Endothelial cell of umbilical vein (primary cell): ENCODE results near the gene PGLYRP4. TPM values are rescaled to one million over a fixed set of nuclear protein-coding genes. Genes with fewer than 3 reads are reported as not detected.

Experiments used
- BruUV-seq: library from RNA; stranded (reverse); fragments of 400-500 nt; replicated peaks from 2 replicates; lab custom pipeline; 2021; lab: Mats Ljungman, UMichigan
- CTCF ChIA-PET: fragments of 300-600, 350-600 bp; sonication (Branson Sonifier 250); formaldehyde crosslinking; loops from one replicate; lab custom pipeline; 2021; ENCODE audit warnings: antibody characterized with exemption, inconsistent platforms; lab: Charles Lee
- POLR2A ChIA-PET: fragments of 300-600, 350-600 bp; sonication (Branson Sonifier 250); formaldehyde crosslinking; loops from one replicate; lab custom pipeline; 2021; ENCODE audit warnings: antibody characterized with exemption, inconsistent platforms; lab: Charles Lee
- DNase-seq: peaks from one replicate; pipeline ENCODE4 v3.0.0-alpha.2; 2011; ENCODE audit warnings: low read depth, low spot score
- FAIRE-seq: peaks from 2 replicates; lab custom pipeline; 2011; peaks lifted over from hg19 to GRCh38; lab: Jason Lieb, UNC
- H2AFZ ChIP-seq: 2 replicates; pipeline ENCODE4 v1.6.0; 2012; ENCODE audit warnings: low read depth, low read length, control low read depth, inconsistent platforms
- H3K27ac ChIP-seq: 2 replicates; pipeline ENCODE4 v1.5.1; 2011; ENCODE audit warnings: low read depth, mild to moderate bottlenecking, control low read depth, low read length, moderate library complexity; ENCODE audit not compliant: insufficient read depth
- H3K27me3 ChIP-seq, 2 experiments: 2 replicates each; pipeline versions ENCODE4 v1.6.0 to v1.6.1; 2011; ENCODE audit warnings: low read length in 2 of 2, mixed read lengths in 1 of 2; ENCODE audit not compliant: control insufficient read depth in 2 of 2, insufficient read depth in 2 of 2
- H3K36me3 ChIP-seq, 2 experiments: 2 replicates in 1 of 2; 3 replicates in 1 of 2; pipeline ENCODE4 v1.5.1; 2011; ENCODE audit warnings: low read length in 2 of 2, mild to moderate bottlenecking in 1 of 2, moderate library complexity in 1 of 2; ENCODE audit not compliant: control insufficient read depth in 2 of 2, insufficient read depth in 2 of 2; ENCODE audit errors: extremely low read depth in 1 of 2
- H3K4me1 ChIP-seq: 3 replicates; pipeline ENCODE4 v1.5.1; 2011; ENCODE audit warnings: mild to moderate bottlenecking, low read length; ENCODE audit not compliant: control insufficient read depth, insufficient read depth; ENCODE audit errors: extremely low read depth
- H3K4me2 ChIP-seq: 2 replicates; pipeline ENCODE4 v1.6.1; 2011; ENCODE audit warnings: low read length, control low read depth, mixed read lengths; ENCODE audit not compliant: insufficient read depth
- H3K4me3 ChIP-seq, 3 experiments: fragments of 200-600 bp in 1 of 3; sonication (generic), shearing (Covaris generic) in 1 of 3; replicated peaks in 1 of 3; 2 replicates each; pipeline ENCODE4 v1.5.1; 2011 to 2016; ENCODE audit warnings: control low read depth in 3 of 3, low read length in 3 of 3, mild to moderate bottlenecking in 2 of 3, inconsistent platforms in 1 of 3, low read depth in 1 of 3, moderate library complexity in 1 of 3; ENCODE audit not compliant: insufficient read depth in 1 of 3
- H3K79me2 ChIP-seq: 2 replicates; pipeline ENCODE4 v1.6.0; 2012; ENCODE audit warnings: low read length, inconsistent platforms; ENCODE audit not compliant: control insufficient read depth, insufficient read depth
- H3K9ac ChIP-seq: replicated peaks from 2 replicates; pipeline ENCODE3; 2011; ENCODE audit warnings: low read length, control low read depth; ENCODE audit not compliant: insufficient read depth; ENCODE audit errors: extremely low read depth
- H3K9me1 ChIP-seq: replicated peaks from 3 replicates; pipeline ENCODE4 v1.6.0; 2011; ENCODE audit warnings: mild to moderate bottlenecking, low read length; ENCODE audit not compliant: control insufficient read depth, insufficient read depth; ENCODE audit errors: extremely low read depth
- H3K9me3 ChIP-seq: replicated peaks from 2 replicates; pipeline ENCODE4 v1.5.1; 2012; ENCODE audit warnings: low read length, inconsistent platforms; ENCODE audit not compliant: control insufficient read depth, insufficient read depth
- H4K20me1 ChIP-seq: replicated peaks from 2 replicates; pipeline ENCODE3; 2011; ENCODE audit warnings: mild to moderate bottlenecking, low read length; ENCODE audit not compliant: control insufficient read depth, insufficient read depth; ENCODE audit errors: extremely low read depth
- CTCF ChIP-seq, 2 donors: IDR thresholded peaks; 1 replicate in 1 of 2; 2 replicates in 1 of 2; pipeline ENCODE4 v1.5.1; 2011; ENCODE audit warnings: low read length in 2 of 2, mild to moderate bottlenecking in 2 of 2, moderate library complexity in 2 of 2, control low read depth in 1 of 2, inconsistent platforms in 1 of 2, low read depth in 1 of 2; ENCODE audit not compliant: insufficient read depth in 1 of 2; ENCODE audit errors: extremely low read depth in 1 of 2
- EZH2 ChIP-seq: IDR thresholded peaks from 2 replicates; pipeline ENCODE4 v1.6.1; 2012; ENCODE audit warnings: borderline replicate concordance, low read depth, mild to moderate bottlenecking, moderate library complexity, low read length, inconsistent platforms; ENCODE audit not compliant: severe bottlenecking
- FOS ChIP-seq: IDR thresholded peaks from 2 replicates; pipeline ENCODE4 v1.6.1; 2011; ENCODE audit warnings: mild to moderate bottlenecking, low read length, moderate library complexity, borderline replicate concordance; ENCODE audit not compliant: insufficient read depth
- GATA2 ChIP-seq: IDR thresholded peaks from 2 replicates; pipeline ENCODE4 v1.7.0; 2011; ENCODE audit warnings: low read depth, mild to moderate bottlenecking, moderate library complexity, mixed read lengths, low read length; ENCODE audit not compliant: insufficient read length, insufficient read depth
- JUN ChIP-seq: IDR thresholded peaks from 2 replicates; pipeline ENCODE4 v1.6.1; 2011; ENCODE audit warnings: borderline replicate concordance, low read depth; ENCODE audit not compliant: insufficient read length, insufficient read depth
- MAX ChIP-seq: IDR thresholded peaks from 2 replicates; pipeline ENCODE4 v1.6.1; 2011; ENCODE audit not compliant: insufficient read depth, insufficient read length
- MYC ChIP-seq: IDR thresholded peaks from one replicate; pipeline ENCODE4 v1.6.1; 2011; ENCODE audit warnings: mild to moderate bottlenecking, low read depth, low read length
- POLR2A ChIP-seq: IDR thresholded peaks from 2 replicates; pipeline ENCODE4 v1.6.1; 2012; ENCODE audit warnings: low read depth, mild to moderate bottlenecking, control low read depth, low read length
- POLR2AphosphoS5 ChIP-seq: IDR thresholded peaks from 2 replicates; pipeline ENCODE4 v1.6.1; 2012; ENCODE audit warnings: low read depth, mild to moderate bottlenecking, control low read depth, low read length, moderate library complexity; ENCODE audit not compliant: insufficient read depth
- dilution Hi-C: fragments of 300-500 bp; cut with MboI; formaldehyde crosslinking; loops from one replicate; pipeline ENCODE4 v1.15.0; 2019; ENCODE audit warnings: low sequenced_read_pairs; ENCODE audit not compliant: extremely low pct_ligation_motif_present
- intact Hi-C: fragments of 100-400 bp; cut with micrococcal nuclease; formaldehyde crosslinking; loops from one replicate; pipeline ENCODE4 v1.10.0; 2022
- polyA plus RNA-seq, 4 experiments: library from polyadenylated mRNA; depleted of rRNA in 3 of 4; stranded (reverse) in 3 of 4; unstranded in 1 of 4; fragments of >200 nt; gene quantifications; 2 replicates each; pipeline versions ENCODE4 v1.2.1 to v1.2.3, GENCODE V29; 2011 to 2012; ENCODE audit warnings: missing spikeins in 1 of 4
- total RNA-seq: library from RNA; stranded (reverse); gene quantifications from 2 replicates; pipeline ENCODE4 v1.2.3, GENCODE V29; 2021

Gene PGLYRP4
- total and polyA plus RNA-seq, 2 donors (not counting 3 experiments of a cell fraction or from before 2014, with no cell fraction given): not detected

- TF ChIP-seq POLR2A (no peak), MAX (no peak), POLR2AphosphoS5 (no peak), CTCF (IDR thresholded peaks at IDR 0.05; ENCODE audit: extremely low read depth in 1 of 2, insufficient read depth in 1 of 2, low read depth in 1 of 2, low read length in 2 of 2) (no peak), FOS (no peak), EZH2 (no peak), JUN (no peak), GATA2 (no peak), MYC (no peak)
- no peak overlapping the region for H3K27ac ChIP-seq
- POLR2A ChIA-PET: no interaction called here
- H2AFZ ChIP-seq: no peak overlapping the region
- H3K4me2 ChIP-seq: no peak overlapping the region
- no peak overlapping the region for H3K9ac ChIP-seq
- no peaks in the 10 kb centered on the region for H3K4me1 ChIP-seq
- no peak for FAIRE-seq
- no peaks in the 10 kb centered on the region for H3K36me3 ChIP-seq
- intact Hi-C loops: no loop called here
- no peaks in the 10 kb centered on the region for H3K27me3 ChIP-seq
- no TSS peak for BruUV-seq
- no peaks in the 10 kb centered on the region for H3K9me1 ChIP-seq
- CTCF ChIA-PET: interaction anchor here (0.9 kb wide), 1 partner anchor 19 kb away, joined by 3 read pairs; no protein-coding TSS in a partner anchor
- no peaks in the 10 kb centered on the region for H4K20me1 ChIP-seq
- H3K4me3 ChIP-seq: no peak overlapping the region
- no peaks in the 10 kb centered on the region for H3K79me2 ChIP-seq
- dilution Hi-C loops: no loop called here
- H3K9me3 ChIP-seq: no peaks in the 10 kb centered on the region
- no peak for DNase-seq
Observed at GRCh38 chr1:153372571-153372970, 23.9 kb upstream of the PGLYRP4 start.
